ENCODE results near the gene KRTAP9-4.
"Not testable (repeated sequence)": the region's sequence is repeated elsewhere in the genome, so short reads cannot be mapped to it uniquely, and the experiment has no call there.

KRTAP9-4 gene, protein sequence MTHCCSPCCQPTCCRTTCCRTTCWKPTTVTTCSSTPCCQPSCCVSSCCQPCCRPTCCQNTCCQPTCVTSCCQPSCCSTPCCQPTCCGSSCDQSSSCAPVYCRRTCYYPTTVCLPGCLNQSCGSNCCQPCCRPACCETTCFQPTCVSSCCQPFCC

DNA sequence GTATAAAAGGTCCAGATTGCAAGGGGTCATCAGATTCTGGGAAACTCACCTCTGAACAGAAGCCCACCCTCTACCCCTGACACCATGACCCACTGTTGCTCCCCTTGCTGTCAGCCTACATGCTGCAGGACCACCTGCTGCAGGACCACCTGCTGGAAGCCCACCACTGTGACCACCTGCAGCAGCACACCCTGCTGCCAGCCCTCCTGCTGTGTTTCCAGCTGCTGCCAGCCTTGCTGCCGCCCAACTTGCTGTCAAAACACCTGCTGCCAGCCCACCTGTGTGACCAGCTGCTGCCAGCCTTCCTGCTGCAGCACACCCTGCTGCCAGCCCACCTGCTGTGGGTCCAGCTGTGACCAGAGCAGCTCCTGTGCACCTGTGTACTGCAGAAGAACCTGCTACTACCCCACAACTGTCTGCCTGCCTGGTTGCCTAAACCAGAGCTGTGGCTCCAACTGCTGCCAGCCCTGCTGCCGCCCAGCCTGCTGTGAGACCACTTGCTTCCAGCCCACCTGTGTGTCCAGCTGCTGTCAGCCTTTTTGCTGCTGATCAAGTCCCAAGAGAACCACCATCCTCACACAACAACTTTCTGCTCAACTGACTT, at the start of gene KRTAP9-4:
TSS of gene KRTAP9-4 (plus strand) at position 51 of the 604 bp plus-strand sequence. CDS start at position 85, 34 bp downstream.
- in situ Hi-C loops (cut with HindIII; ENCODE audit: low sequenced_read_pairs): not testable (repeated sequence)

DNA sequence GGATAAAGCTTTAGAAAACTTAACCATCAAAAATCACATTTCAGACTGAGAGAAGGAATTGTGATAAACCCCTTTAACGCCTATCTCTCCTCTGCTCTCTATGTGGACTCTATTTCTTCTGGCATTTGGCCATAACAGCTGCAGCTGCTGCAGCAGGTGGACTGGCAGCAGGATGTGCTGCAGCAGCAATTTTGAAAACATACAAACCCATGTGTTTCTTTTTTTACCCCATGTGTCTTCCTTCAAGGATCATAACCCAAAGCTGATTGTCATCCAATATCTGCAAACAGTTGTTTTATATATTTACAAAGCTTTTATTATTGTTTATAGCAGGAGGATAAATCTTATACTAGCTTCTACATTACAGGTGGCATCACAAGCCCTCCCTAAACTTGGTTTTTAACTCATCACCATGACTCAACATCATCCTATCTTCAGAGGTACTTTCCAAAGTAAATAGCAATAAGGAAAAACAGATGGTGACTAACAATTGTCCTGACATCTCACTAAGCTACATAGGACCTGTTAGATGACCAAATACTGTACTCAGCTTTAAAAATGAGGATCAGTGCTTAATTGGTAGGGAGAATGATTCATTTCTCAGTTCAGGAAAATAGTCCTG, 37.5 kb upstream of the KRTAP9-4 start:
- in situ Hi-C loops (cut with HindIII; ENCODE audit: low sequenced_read_pairs): loop anchor here (10.0 kb wide), 1 partner anchor 197 kb away; no protein-coding TSS in a partner anchor

DNA sequence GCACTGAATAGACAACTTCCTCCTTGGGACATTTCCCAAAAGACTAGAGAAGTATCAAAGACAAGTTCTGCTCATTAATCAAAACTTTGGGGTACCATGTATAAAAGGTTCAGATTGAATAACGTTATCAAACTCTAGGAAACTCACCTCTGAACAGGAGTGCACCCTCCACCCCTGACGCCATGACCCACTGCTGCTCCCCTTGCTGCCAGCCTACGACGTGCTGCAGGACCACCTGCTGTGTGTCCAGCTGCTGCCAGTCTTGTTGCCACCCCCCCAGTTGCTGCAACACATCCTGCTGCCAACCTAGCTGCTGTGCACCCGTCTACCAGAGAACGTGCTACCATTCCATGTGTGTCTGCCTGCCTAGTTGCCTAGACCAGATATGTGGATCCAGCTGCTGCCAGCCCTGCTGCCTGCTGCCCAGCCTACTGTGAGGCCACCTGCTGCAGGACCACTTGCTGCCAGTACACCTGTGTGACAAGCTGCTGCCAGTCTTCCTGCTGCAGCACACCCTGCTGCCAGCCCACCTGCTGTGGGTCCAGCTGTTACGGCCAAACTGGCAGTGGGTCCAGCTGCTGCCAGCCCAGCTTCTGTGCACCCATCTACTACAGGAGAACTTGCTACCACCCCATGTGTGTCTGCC, 36.8 kb upstream of the KRTAP9-4 start:
- in situ Hi-C loops (cut with HindIII; ENCODE audit: low sequenced_read_pairs): loop anchor here (10.0 kb wide), 1 partner anchor 198 kb away; no protein-coding TSS in a partner anchor

DNA sequence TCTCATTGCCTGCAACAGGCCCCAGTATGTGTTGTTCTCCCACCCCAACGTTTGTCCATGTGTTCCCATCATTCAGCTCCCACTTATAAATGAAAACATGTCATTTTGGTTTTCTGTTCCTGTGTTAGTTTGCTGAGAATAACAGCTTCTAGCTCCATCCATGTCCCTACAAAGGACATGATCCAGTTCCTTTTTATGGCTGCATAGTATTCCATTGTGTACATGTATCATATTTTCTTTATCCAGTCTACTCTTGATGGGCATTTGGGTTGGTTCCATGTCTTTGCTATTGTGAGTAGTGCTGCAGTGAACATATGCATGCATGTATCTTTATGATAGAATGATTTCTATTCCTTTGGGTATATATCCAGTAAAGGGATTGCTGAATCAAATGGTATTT, 33.8 kb upstream of the KRTAP9-4 start:
- in situ Hi-C loops (cut with HindIII; ENCODE audit: low sequenced_read_pairs): loop anchor here (10.0 kb wide), 1 partner anchor 201 kb away; no protein-coding TSS in a partner anchor

DNA sequence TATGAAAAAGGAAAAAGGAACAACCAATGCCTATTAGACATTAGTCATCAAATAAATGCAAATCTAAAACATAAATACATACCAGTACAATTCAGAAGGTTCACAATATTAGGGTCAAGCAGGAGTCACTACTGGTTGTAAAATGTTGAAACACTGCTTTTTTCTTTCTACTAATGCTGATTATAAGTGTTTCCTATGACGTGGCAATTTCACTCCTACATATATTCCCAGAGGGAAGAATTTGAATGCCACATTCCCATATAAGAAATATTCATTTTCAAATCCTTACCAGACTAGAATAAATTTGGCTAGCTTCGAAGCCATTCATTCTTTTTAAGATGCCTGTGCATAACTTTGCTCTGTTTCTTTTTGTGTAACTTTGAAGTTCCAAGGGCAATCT, 25.7 kb upstream of the KRTAP9-4 start:
- in situ Hi-C loops (cut with HindIII; ENCODE audit: low sequenced_read_pairs): no loop called here

DNA sequence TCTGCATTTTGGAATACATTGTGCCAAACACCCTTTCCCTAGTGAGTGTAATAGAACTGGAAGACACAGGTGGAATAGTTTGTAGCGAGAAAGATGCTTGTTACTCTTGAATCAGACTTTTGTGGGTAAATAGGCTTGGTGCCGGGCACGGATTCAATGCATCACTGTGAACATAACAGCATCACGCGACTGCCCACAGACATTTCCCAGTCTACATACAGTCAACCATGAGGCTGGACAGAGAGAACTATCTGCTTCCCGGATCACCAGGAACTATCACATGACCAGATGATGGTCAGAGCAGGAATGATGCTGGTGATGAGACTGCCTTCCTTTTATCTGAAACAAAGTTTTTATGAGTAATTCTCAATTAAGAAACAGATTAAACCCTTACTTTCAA, 23.4 kb upstream of the KRTAP9-4 start:
- in situ Hi-C loops (cut with HindIII; ENCODE audit: low sequenced_read_pairs): no loop called here

DNA sequence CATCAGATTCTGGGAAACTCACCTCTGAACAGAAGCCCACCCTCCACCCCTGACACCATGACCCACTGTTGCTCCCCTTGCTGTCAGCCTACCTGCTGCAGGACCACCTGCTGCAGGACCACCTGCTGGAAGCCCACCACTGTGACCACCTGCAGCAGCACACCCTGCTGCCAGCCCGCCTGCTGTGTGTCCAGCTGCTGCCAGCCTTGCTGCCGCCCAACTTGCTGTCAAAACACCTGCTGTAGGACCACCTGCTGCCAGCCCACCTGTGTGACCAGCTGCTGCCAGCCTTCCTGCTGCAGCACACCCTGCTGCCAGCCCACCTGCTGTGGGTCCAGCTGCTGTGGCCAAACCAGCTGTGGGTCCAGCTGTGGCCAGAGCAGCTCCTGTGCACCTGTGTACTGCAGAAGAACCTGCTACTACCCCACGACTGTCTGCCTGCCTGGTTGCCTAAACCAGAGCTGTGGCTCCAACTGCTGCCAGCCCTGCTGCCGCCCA, 22.8 kb upstream of the KRTAP9-4 start, which contains the start of gene KRTAP9-2:
TSS of gene KRTAP9-2 (plus strand) at position 51 of the 498 bp plus-strand sequence. CDS start at position 58, 7 bp downstream.
- in situ Hi-C loops (cut with HindIII; ENCODE audit: low sequenced_read_pairs): not testable (repeated sequence)

DNA sequence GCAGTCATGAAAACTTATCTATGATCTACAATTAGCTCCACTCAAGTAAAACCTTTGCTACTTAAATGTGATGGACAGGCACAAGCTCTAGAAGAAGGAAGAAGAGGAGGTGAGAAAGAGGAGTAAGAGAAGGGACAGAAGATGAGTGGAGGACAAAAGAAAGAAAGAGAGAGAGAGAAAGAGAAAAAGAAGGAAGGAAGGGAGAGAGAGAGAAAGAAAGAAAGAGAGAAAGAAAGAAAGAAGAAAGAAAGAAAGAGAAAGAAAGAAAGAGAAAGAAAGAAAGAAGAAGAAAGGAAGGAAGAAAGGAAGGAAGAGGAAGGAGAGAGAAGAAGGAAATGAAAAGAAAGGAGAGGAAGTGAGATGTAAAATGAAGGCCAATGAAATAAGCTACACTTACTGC, 19.4 kb upstream of the KRTAP9-4 start:
- in situ Hi-C loops (cut with HindIII; ENCODE audit: low sequenced_read_pairs): no loop called here

DNA sequence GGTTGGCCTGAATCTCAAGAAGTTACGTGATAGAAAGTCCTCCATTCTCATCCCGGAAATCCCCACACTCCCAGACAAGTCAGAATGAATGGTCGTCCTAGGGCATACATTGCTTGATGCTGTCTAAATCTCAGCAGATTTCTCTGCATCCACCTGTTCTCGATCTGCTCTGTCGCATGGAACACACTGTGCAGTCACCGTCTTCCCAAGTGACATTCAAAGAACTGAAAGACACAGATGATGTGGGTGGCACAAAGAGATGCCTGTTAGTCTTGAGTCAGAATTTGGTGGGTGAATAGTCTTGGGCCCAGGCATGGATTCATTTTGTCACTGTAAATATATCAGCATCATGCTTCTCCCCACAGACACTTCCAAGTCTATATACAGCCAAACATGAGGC, 17.8 kb upstream of the KRTAP9-4 start:
- in situ Hi-C loops (cut with HindIII; ENCODE audit: low sequenced_read_pairs): no loop called here

DNA sequence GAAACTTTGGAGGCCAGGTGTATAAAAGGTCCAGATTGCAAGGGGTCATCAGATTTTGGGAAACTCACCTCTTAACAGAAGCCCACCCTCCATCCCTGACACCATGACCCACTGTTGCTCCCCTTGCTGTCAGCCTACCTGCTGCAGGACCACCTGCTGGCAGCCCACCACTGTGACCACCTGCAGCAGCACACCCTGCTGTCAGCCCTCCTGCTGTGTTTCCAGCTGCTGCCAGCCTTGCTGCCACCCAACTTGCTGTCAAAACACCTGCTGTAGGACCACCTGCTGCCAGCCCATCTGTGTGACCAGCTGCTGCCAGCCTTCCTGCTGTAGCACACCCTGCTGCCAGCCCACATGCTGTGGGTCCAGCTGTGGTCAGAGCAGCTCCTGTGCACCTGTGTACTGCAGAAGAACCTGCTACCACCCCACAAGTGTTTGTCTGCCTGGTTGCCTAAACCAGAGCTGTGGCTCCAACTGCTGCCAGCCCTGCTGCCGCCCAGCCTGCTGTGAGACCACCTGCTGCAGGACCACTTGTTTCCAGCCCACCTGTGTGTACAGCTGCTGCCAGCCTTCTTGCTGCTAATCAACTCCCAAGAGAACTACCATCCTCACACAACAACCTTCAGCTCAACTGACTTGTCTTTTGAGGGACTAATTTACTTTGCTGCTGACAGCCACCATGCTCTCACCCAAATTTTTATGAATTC, 16.9 kb upstream of the KRTAP9-4 start, which contains the start of gene KRTAP9-3:
TSS of gene KRTAP9-3 (plus strand) at position 51 of the 707 bp plus-strand sequence. CDS start at position 104, 53 bp downstream.
- in situ Hi-C loops (cut with HindIII; ENCODE audit: low sequenced_read_pairs): not testable (repeated sequence)

DNA sequence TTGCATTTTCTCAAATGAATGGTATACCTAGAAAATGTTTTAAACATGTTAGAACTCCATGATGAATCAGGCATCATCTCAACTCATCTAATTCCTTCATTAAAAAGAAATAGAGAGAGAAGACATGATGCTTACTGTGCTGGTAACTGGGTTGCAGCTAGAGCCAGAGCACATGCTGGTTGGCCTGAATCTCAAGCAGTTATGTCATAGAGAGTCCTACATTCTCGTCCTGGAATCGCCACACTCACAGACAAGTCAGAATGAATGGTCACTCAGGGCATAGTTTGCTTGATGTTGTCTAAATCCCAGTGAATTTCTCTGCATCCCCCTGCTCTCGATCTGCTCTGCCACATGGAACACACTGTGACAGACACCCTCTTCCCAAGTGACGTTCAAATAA, 12.4 kb upstream of the KRTAP9-4 start:
- in situ Hi-C loops (cut with HindIII; ENCODE audit: low sequenced_read_pairs): not testable (repeated sequence)

DNA sequence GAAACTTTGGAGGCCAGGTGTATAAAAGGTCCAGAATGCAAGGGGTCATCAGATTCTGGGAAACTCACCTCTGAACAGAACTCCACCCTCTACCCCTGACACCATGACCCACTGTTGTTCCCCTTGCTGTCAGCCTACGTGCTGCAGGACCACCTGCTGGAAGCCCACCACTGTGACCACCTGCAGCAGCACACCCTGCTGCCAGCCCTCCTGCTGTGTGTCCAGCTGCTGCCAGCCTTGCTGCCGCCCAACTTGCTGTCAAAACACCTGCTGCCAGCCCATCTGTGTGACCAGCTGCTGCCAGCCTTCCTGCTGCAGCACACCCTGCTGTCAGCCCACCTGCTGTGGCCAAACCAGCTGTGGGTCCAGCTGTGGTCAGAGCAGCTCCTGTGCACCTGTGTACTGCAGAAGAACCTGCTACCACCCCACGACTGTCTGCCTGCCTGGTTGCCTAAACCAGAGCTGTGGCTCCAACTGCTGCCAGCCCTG, 11.5 kb upstream of the KRTAP9-4 start, which contains the start of gene KRTAP9-8:
TSS of gene KRTAP9-8 (plus strand) at position 51 of the 489 bp plus-strand sequence. CDS start at position 104, 53 bp downstream.
- in situ Hi-C loops (cut with HindIII; ENCODE audit: low sequenced_read_pairs): not testable (repeated sequence)

DNA sequence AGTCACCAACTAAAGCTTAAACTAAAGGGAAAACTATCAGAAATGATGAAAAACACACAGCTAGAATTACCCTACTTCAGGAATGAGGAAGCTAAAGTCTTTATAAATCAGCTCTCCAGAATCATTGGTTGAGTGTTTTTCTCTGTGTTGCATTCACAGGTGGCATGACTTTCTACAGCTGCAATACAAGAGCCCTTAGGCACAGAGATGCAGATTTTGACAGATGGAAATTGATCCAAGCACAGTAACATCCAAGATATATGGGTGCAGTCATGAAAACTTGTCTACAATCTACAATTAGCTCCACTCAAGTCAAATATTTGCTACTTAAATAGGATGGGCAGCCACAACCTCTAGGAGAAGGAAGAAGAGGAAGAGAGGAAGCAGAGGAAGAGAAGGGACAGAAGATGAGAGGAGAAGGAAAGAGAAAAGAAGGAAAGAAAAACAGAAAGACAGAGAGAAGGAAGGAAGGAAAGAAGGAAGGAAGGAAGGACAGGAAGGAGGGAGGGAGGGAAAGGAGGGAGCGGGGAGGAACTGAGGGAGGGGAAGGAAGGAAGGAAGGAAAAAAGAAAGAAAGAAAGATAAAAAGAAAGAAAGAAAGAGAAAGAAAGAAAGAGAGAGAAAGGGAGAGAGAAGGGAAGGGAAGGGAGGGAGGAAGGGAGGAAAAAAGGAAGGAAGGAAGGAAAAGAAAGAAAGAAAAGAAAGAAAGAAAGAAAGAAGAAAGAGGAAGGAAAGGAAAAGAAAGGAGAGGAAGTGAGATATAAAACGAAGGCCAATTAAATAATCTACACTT, 2.3 kb upstream of the KRTAP9-4 start:
- in situ Hi-C loops (cut with HindIII; ENCODE audit: low sequenced_read_pairs): not testable (repeated sequence)

DNA sequence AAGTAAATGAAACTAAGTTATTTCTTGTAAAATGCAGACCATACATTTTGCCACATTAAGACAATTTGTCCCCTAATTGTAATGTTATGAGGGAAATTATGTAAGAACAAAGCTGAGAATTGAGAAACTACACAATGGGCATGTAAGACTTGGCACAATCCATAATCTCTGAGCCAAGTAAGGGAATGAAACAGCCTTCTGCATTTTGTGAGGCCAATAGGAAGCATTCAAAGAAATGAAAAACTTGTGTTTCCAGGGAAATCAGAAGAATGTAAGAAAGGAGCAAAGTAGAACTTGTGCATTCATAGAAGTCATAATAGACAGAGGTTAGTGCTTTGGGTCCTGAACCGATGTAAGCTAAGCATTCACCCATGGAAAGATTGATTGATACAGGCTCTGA, 1.8 kb downstream of the KRTAP9-4 start:
- in situ Hi-C loops (cut with HindIII; ENCODE audit: low sequenced_read_pairs): no loop called here

DNA sequence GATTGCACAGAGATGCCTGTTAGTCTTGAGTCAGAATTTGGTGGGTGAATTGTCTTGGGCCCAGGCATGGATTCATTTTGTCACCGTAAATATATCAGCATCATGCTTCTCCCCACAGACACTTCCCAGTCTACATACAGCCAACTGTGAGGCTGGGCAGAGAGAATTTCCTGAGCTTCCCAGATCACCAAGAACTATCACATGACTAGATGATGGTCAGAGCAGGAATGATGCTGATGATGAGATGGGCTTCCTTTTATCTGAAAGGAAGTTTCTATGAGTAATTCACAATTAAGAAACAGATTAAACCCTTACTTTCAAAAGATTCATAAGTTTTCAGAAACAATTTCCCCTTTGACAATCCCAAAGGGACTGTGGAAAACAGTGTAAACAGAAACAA, 5.4 kb downstream of the KRTAP9-4 start:
- in situ Hi-C loops (cut with HindIII; ENCODE audit: low sequenced_read_pairs): no loop called here

DNA sequence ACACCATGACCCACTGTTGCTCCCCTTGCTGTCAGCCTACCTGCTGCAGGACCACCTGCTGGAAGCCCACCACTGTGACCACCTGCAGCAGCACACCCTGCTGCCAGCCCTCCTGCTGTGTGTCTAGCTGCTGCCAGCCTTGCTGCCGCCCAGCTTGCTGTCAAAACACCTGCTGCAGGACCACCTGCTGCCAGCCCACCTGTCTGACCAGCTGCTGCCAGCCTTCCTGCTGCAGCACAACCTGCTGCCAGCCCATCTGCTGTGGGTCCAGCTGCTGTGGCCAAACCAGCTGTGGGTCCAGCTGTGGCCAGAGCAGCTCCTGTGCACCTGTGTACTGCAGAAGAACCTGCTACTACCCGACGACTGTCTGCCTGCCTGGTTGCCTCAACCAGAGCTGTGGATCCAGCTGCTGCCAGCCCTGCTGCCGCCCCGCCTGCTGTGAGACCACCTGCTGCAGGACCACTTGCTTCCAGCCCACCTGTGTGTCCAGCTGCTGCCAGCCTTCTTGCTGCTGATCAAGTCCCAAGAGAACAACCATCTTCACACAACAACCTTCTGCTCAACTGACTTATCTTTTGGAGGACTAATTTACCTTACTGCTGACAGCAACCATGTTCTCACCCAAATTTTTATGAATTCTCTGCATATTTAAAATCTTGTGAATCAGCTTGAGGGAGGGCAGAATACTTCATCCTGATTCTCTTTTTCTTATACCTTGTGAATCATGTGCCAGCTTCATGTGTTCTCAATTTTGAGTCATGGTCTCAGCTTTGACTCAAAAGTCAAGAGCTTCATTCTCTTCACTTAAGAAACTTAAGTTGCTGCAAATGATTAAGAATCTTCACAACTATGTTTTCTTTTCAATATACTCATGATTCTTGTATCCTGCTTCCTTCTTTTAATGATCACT, 6.1 kb downstream of the KRTAP9-4 start, which contains the start of gene KRTAP9-9:
TSS of gene KRTAP9-9 (plus strand) at position 4 of the 910 bp plus-strand sequence.
- in situ Hi-C loops (cut with HindIII; ENCODE audit: low sequenced_read_pairs): not testable (repeated sequence)

DNA sequence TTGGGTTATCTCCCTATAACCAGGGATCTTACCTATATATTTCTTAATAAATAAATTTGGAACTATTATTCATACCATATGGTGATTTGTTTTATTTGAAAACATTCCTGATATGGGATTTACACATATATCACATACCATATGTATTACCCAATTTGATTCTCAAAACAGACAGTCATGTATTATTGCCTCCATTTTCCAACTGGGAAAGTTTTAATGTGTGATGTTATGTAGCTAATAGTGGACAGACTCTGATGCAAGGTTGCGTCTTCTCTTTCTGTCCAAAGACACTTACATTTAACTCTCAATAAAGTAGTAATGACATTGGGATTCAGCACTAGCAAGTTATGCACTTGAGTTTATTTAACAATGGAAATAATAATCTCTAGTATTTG, 6.8 kb downstream of the KRTAP9-4 start:
- in situ Hi-C loops (cut with HindIII; ENCODE audit: low sequenced_read_pairs): no loop called here

DNA sequence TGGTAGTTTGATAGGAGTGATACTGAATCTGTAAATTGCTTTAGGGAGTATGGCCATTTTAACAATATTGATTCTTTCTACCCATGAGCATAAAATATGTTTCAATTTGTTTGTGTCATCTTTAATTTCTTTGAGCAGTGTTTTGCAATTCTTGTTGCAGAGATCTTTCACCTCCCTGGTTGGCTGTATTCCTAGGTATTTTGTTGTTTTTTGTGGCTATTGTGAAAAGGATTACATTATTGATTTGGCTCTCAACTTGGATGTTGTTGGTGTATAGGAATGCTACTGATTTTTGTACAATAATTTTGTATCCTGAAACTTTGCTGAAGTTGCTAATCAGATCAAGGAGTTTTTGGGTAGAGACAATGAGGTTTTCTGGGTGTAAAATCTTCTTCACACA, 8.9 kb downstream of the KRTAP9-4 start:
- in situ Hi-C loops (cut with HindIII; ENCODE audit: low sequenced_read_pairs): no loop called here
